HG03457 (cell line): ENCODE data around the gene RNF180.
"Not testable (repeated sequence)": the region's sequence is repeated elsewhere in the genome, so short reads cannot be mapped to it uniquely, and the experiment has no call there.

ENCODE experiments used
- ATAC-seq: cut with Tn5 transposase; IDR thresholded peaks from one replicate; pipeline ENCODE4 v1.9.1; 2021; ENCODE audit warnings: moderate number of reproducible peaks; ENCODE audit not compliant: unreplicated experiment

Gene RNF180

DNA sequence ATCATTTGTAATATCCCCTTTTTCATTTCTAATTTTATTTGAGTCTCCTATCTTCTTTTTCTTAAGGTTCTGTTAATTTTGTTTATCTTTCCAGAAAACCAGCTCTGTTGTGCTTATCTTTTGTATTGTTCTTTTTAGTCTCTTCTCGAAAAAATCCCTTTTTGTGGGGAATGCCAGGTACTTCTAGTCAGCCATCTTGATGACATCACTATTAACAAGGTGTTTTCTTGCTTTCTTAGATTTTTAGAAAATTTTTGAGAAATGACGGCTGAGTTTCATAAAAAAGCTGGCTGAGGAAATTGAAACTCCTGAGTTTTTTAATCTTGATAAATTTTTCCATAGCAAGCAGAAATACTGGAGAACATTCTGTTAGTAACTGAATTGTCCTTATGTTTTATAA is 10.7 kb downstream of the RNF180 start:
- no peak for ATAC-seq

GRCh38 chr5:64180661-64181343 is 15.2 kb downstream of the RNF180 start:
- no peak for ATAC-seq

DNA sequence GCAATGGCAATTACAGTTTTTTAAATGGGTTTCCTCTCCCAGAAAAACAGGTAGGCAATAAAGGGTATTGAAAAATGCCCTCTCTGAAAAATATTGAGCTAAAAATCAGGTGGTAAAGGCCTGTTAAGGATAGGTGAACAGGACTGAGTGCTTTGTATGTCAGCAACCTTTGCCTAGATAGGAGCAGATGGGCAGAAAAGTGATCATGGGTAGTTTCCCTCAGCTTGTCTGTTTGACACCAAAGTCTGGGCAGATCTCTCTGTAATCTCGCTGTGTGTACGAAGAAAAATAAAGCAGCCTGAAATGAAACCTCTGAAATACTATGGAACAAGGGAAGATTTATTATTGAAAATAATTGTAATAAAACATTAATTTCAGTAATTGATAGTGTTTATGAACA is 15.8 kb downstream of the RNF180 start:
- no peak for ATAC-seq

DNA sequence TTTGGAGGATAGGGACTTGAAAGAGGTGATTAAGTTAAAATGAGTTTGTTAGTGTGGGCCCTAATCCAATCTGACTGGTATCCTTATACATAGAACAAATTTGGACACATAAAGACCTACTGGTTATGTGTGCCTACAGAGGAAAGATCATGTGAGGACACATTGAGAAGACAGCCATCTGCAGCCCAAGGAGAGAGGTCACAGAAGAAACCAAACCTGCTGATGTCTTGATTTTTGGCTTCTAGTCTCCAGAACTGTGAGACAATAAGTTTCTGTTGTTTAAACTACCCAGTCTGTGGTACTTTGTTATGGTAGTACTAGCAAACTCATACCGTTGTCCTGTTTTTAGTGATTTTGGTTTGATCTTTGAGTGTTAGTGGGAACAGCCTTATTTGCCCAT is 18.3 kb downstream of the RNF180 start:
- ATAC-seq = no peak

- no peak for ATAC-seq
Observed at GRCh38 chr5:64184832-64185231, 19.2 kb downstream of the RNF180 start.

GRCh38 chr5:64188776-64189175 is 23.1 kb downstream of the RNF180 start:
- no peak for ATAC-seq

GRCh38 chr5:64190562-64191306 is 25.1 kb downstream of the RNF180 start:
- no peak for ATAC-seq

DNA sequence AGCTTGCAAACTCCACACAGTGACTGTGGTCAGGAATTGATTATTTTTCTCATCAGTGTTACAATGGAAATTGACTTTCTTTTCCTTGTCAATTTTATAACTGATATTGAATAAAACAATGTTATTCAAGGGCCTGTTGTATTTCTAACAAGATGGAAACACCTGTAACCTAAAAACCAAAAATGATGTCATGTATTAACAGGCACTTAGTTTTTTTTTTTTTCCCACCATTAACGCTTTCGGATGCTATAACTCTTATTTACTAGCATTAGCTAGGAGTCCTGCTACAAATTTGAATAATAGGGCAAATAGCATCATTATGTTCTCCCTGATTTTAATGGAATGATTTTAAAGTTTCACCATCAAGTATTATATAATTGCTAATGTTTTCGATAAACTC is 30.3 kb downstream of the RNF180 start:
- ATAC-seq = no peak

GRCh38 chr5:64199425-64199824 is 33.8 kb downstream of the RNF180 start:
- no peak for ATAC-seq

- ATAC-seq = no peak
Observed at GRCh38 chr5:64201996-64202395, 36.4 kb downstream of the RNF180 start.

GRCh38 chr5:64206653-64207052 is 41.0 kb downstream of the RNF180 start:
- ATAC-seq = no peak

DNA sequence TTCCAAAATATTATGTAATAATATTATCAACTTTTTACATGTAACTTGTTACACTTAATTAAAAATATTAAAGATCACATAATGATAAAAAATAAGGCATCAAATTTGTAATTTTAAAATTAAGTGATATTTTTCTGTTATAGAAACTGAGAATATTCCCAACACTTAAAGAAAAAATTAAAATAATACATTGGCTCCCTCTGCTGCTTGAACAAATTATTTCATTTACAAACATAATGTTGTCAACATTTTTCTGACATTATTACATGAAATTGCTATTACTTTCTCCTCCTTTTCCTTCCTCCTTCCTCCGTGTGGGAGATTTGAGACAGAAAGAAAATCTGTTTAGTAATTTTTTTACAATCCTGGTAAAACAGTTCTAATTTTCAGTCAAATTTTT is 42.3 kb downstream of the RNF180 start:
- no peak for ATAC-seq

DNA sequence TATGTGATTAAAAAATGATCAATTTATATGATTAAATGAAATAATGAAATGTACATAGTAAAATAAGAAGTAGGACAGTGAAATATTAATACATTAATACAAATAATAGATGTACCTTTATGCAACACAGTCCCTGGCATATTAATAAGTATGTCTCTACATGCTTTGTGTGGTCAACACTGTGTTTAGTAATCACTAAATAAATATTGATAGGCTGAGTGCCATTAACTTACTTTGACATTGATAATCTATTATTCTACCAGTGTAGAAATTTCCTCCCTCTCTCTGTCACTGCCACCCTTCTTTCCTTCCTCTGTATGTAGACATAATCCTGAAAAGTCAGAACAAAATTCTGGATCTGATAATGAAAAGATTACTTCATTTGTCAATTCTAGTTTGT is 43.7 kb downstream of the RNF180 start:
- ATAC-seq = no peak

GRCh38 chr5:64210866-64211265 is 45.2 kb downstream of the RNF180 start:
- no peak for ATAC-seq

DNA sequence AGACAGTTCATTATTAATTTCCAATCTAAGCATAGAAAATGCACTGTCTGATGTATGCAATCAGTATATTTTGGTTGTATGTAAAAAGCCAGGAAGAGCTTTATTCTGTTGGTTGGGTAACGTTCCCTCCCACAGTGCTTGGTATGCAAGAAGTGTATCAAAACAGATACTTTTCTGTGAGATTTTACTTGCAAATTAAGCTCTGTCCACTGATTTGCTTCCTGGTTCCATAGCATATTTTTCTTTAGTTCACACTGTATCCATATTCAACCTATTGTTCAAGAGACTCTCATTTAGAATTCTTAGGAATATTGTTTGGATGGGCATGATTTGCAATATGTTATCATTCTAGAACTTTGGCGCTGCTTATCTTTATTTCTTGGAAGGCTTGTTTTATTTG is 47.4 kb downstream of the RNF180 start:
- ATAC-seq = no peak

DNA sequence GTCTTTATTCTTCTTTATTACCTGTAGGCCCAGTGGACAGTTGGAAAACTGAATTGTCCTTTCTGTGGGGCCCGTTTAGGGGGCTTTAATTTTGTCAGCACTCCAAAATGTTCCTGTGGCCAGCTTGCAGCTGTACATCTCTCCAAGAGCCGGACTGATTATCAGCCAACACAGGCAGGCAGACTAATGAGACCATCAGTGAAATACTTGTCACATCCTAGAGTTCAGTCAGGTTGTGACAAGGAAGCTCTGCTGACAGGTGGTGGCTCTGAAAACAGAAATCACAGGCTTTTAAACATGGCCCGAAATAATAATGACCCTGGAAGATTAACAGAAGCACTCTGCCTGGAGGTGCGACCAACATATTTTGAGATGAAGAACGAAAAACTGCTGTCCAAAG is 47.9 kb downstream of the RNF180 start:
- ATAC-seq = no peak

DNA sequence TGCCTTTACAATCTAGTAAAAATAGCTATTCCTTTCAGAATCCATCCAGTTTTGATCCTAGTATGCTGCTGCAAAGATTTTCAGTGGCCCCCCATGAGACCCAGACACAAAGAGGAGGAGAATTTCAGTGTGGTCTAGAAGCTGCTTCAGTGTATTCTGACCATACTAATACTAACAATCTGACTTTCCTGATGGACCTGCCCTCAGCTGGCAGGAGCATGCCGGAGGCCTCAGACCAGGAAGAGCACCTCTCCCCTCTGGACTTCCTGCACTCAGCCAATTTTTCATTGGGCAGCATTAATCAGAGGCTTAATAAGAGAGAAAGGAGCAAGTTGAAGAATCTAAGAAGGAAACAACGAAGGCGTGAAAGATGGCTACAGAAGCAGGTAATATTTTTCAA is 48.5 kb downstream of the RNF180 start:
- ATAC-seq = no peak

GRCh38 chr5:64221911-64222310 is 56.3 kb downstream of the RNF180 start:
- ATAC-seq = no peak

GRCh38 chr5:64225286-64225981 is 59.8 kb downstream of the RNF180 start:
- not testable (repeated sequence) for ATAC-seq

DNA sequence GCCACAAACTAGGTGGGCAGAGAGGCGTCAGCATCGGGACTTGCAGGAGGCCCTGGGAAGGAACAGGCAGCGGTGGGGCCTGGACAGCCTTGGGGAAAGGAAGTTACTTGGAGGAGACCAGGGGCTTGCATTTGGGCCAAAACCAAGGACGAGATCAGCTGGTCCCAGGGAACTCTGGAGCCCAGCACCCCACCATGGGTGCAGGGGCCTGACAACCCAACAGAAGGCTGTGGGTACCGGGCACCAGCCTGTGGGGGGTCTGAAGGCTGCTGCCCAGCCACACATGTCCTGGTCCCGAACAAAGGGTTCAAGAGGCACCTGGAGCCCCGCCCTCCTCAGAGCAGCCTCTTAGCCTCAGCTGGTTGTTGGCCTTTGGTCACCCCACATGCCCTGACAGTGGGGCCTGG is 61.5 kb downstream of the RNF180 start:
- not testable (repeated sequence) for ATAC-seq

- no peak for ATAC-seq
Observed at GRCh38 chr5:64229163-64229774, 63.6 kb downstream of the RNF180 start.

DNA sequence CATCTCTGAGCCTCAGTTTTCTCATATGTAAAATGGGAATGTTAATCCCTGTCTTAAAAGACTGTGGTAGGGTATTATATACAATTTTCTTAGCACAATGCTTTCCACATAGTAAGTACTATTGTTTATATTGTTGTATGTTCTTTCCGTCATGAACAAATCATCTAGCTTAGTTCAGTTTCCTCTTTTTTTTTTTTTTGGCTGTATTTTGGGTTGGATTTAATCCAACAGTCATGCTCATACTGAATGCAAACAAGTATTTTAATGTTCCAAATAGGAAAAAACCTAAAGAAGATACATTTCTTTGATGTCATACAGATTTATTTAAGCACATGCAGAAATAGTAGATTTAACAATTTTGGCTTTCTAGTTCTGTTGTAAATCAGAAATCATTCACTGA is 95.1 kb downstream of the RNF180 start:
- no peak for ATAC-seq
